Pancreas (tissue), 10 donors: ENCODE results near the gene LMO1. TPM values are rescaled to one million over a fixed set of nuclear protein-coding genes. Genes with fewer than 3 reads are reported as not detected.

ENCODE experiments used
- ATAC-seq, 4 donors: fragments of 200-7000 bp; cut with Tn5 transposase; one replicate each; pipeline versions ENCODE4 v1.8.0 to v1.9.1; 2020; ENCODE audit warnings: mild to moderate bottlenecking in 4 of 4, moderate library complexity in 4 of 4
- DNase-seq, 6 donors: peaks; one replicate each; pipeline ENCODE4 v3.0.0-alpha.2; 2020
- FAIRE-seq: peaks from 2 replicates; lab custom pipeline; 2012; peaks lifted over from hg19 to GRCh38; lab: Jason Lieb, UNC
- H3K27ac ChIP-seq, 4 donors: fragments of 200-600 bp; sonication (generic); 1 replicate in 3 of 4; 2 replicates in 1 of 4; pipeline versions ENCODE4 v1.5.0 to v1.8.0; 2020
- H3K27me3 ChIP-seq, 4 donors: fragments of 200-600 bp; one replicate each; pipeline ENCODE4 v1.8.0; 2021
- H3K36me3 ChIP-seq, 3 donors: fragments of 200-600 bp; sonication (generic) in 1 of 3; one replicate each; pipeline versions ENCODE4 v1.5.0 to v1.8.0; 2020 to 2021
- H3K4me1 ChIP-seq, 3 donors: fragments of 200-600 bp; one replicate each; pipeline ENCODE4 v1.8.0; 2021
- H3K4me3 ChIP-seq, 4 donors: fragments of 200-600 bp; sonication (generic) in 2 of 4; one replicate each; pipeline versions ENCODE4 v1.5.0 to v1.8.0; 2020 to 2021
- H3K9me3 ChIP-seq, 4 donors: fragments of 200-600 bp; one replicate each; pipeline ENCODE4 v1.8.0; 2021
- CTCF ChIP-seq, 4 donors: fragments of 200-600 bp; sonication (generic) in 3 of 4; IDR thresholded peaks; one replicate each; pipeline versions ENCODE4 v1.5.0 to v1.8.0; 2021; ENCODE audit warnings: antibody characterized with exemption in 4 of 4
- WGBS, 2 donors: extraction: QIAGEN DNeasy Blood & Tissue Kit; methylation state at CpG; one replicate each; pipeline ENCODE4 v1.1.7; 2013; 5-methylcytosine and 5-hydroxymethylcytosine counted together
- intact Hi-C, 3 donors: fragments of 100-400 bp; cut with DNase I; formaldehyde crosslinking; loops; one replicate each; pipeline versions ENCODE4 v1.11.1 to v1.14.2; 2022
- polyA plus RNA-seq, 2 donors: library from polyadenylated mRNA; stranded (reverse); fragments of 200-250 nt; gene quantifications; one replicate each; pipeline ENCODE4 v1.2.3, GENCODE V29; 2013
- total RNA-seq, 6 donors: library from RNA; stranded (reverse); fragmentation: NEBNext Ultra II Directional in 4 of 6; extraction: Animal tissue kit (Norgen Biotek cat#: 25700) in 4 of 6; gene quantifications; one replicate each; pipeline versions ENCODE4 v1.2.1 to v1.2.4, GENCODE V29; 2021 to 2023
- donor health status: healthy with polysubstance abuse.
- donor health status: DM: no; HTN: no; CAD: no; lungs with moderate emphysema.
- donor health status: DM: no; HTN: no; CAD: no.
- donor health status: control.
- donor health status: control.
- donor health status: Bipolar disorder and iron deficiency.
- donor health status: DM: yes; HTN: yes; CAD: no.
- donor health status: DM: no; HTN: no; CAD: no.
- donor health status: DM: no; HTN: no; CAD: no.
- donor health status: DM: yes; HTN: yes; CAD: no.

The LMO1 gene
- total and polyA plus RNA-seq, 8 donors: 0.14 to 6.8 (median 0.61) TPM

- intact Hi-C loops: no loop called here
- Histone ChIP-seq H3K27me3 (no peaks in the 10 kb centered on the region), H3K9me3 (no peaks in the 10 kb centered on the region), H3K4me3 (no peak overlapping the region), H3K4me1 (no peaks in the 10 kb centered on the region), H3K27ac (peak overlapping the region in 1 of 4 donors; percentile 12), H3K36me3 (no peaks in the 10 kb centered on the region)
- FAIRE-seq: no peak
- no peak for TF ChIP-seq CTCF (IDR thresholded peaks at IDR 0.05)
- WGBS, 2 donors: 92 to 97% methylated on average over 8 of the region's 8 CpGs
- peak in 3 of 4 donors; percentile 34 to 69 (median 62) for ATAC-seq
- DNase-seq: peak in 2 of 6 donors; percentile 8 to 16
Observed at GRCh38 chr11:8290081-8290810, 26.6 kb upstream of the LMO1 start.

DNA sequence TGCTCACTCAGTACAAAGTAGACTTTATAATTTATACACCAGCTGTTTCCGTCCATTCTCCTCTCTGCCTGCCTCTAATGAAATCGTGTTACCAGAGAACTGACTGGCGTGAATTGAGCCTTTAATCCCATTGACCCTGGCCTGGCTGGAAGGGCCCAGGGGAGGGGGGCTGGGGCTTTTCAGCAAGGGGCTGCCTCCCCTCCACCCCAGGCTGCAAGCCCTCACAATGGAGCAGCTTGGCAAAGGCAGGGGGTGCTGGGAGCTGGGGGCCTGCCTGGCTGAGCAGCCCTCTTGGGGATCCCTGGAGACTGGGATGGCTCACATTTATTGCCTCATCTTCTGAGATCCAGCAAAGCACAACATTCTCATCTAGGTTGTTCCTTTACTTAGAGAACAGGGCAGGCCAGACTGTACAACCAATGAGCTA lies 25.8 kb upstream of the LMO1 start:
- 67 to 73% methylated on average over 3 of the region's 3 CpGs for WGBS, 2 donors
- no peak for FAIRE-seq
- Histone ChIP-seq H3K27me3 (no peaks in the 10 kb centered on the region), H3K9me3 (no peaks in the 10 kb centered on the region), H3K27ac (peak overlapping the region in 1 of 4 donors; percentile 12), H3K36me3 (no peaks in the 10 kb centered on the region), H3K4me3 (no peak overlapping the region), H3K4me1 (no peaks in the 10 kb centered on the region)
- ATAC-seq: peak in 2 of 4 donors; percentile 50 to 59
- peak in 1 of 6 donors; percentile 35 for DNase-seq
- TF ChIP-seq CTCF (IDR thresholded peaks at IDR 0.05): no peak
- intact Hi-C loops: no loop called here

DNA sequence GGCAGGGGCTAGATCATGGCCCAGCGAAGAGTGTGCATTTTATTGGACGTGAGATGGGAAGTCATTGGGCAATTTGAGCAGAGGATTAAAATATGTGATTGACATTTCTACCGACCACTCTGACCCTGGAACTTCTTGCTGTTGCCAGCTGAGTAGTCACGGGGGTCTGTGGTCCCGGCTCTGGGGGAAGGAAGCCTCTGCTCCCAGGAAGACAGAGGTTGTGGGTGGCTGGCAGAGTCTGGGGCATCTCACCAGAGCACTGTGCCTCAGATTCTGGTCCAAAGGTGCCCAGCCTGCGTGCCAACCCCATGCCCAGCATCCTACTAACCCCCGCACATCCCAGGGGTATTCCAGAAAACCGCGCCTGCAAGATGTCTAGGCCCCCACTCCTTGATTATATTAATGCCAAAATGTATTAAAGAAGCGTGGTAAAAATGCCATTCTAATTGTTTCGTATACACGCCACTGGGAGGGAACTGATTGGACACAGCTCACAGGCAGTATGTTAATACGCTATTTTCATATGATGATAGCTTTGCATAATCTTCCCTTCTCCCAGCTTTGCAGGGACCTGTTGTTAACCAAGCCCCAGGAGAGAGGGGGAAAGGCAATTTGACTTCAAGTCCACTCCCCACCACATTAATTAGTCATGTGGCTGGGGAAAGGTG lies 25.3 kb upstream of the LMO1 start:
- intact Hi-C loops: no loop called here
- H3K36me3 ChIP-seq: no peaks in the 10 kb centered on the region
- FAIRE-seq (no peak), DNase-seq (peak in 1 of 6 donors; percentile 33), ATAC-seq (no peak)
- no peak for TF ChIP-seq CTCF (IDR thresholded peaks at IDR 0.05)
- H3K4me1 ChIP-seq: no peaks in the 10 kb centered on the region
- H3K27me3 ChIP-seq: no peaks in the 10 kb centered on the region
- H3K27ac ChIP-seq: no peak overlapping the region
- H3K4me3 ChIP-seq: no peak overlapping the region
- H3K9me3 ChIP-seq: no peaks in the 10 kb centered on the region
- WGBS, 2 donors: 83% methylated on average over 13 of the region's 13 CpGs

DNA sequence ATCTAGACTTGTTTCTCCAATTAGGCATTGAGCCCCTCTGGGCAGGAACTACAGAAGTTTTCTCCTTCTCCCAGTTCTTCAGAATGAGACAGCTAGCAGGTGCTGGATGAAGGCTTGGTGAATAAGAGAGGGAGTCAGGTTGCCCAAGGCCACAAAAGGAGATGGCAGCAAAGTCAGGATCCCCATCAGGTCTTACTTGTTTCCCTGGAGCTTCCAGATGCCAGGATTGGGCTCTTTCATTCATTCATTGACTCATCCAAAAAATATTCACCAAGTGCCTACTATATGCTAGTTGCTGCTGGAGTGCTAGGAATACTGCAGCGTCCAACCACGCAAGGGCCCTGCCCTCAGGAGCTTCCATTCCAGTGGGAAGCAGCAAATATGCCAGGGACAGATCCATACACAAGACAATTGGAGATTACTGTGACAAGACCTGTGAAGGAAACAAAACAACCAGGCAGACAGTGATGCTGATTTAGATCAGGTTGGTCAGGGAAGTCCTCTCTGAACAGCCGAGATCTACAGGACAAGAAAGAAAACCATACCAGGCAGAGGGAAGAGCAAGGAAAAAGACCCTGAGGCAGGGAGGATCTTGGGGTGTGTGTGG lies 24.6 kb upstream of the LMO1 start:
- intact Hi-C loops: no loop called here
- Histone ChIP-seq H3K27me3 (no peaks in the 10 kb centered on the region), H3K36me3 (no peaks in the 10 kb centered on the region), H3K4me1 (no peaks in the 10 kb centered on the region), H3K4me3 (no peak overlapping the region), H3K27ac (no peak overlapping the region), H3K9me3 (no peaks in the 10 kb centered on the region)
- ATAC-seq (no peak), FAIRE-seq (no peak), DNase-seq (no peak)
- TF ChIP-seq CTCF (IDR thresholded peaks at IDR 0.05): no peak
- 62 to 65% methylated on average over 3 of the region's 3 CpGs for WGBS, 2 donors
